Lower leg skin (tissue), 4 donors: ENCODE results near the gene CISTR. TPM values are rescaled to one million over a fixed set of nuclear protein-coding genes. Genes with fewer than 3 reads are reported as not detected.

Source experiments
- DNase-seq, 2 donors: peaks; one replicate each; pipeline ENCODE4 v3.0.0-alpha.2; 2019; ENCODE audit warnings: low spot score in 2 of 2
- H3K4me3 ChIP-seq: fragments of 200-600 bp; sonication (generic); 2 replicates; pipeline ENCODE4 v1.5.1; 2017; ENCODE audit warnings: mild to moderate bottlenecking, low read depth; ENCODE audit not compliant: poor library complexity, severe bottlenecking
- CTCF ChIP-seq, 3 donors: fragments of 450-650 bp; IDR thresholded peaks; one replicate each; pipeline ENCODE4 v1.5.1; 2016; ENCODE audit warnings: antibody characterized with exemption in 3 of 3, mild to moderate bottlenecking in 3 of 3, moderate library complexity in 2 of 3
- POLR2A ChIP-seq, 2 donors: fragments of 450-650 bp; IDR thresholded peaks; one replicate each; pipeline ENCODE4 v1.6.1; 2016 to 2017; ENCODE audit warnings: antibody characterized with exemption in 2 of 2, mild to moderate bottlenecking in 1 of 2, moderate library complexity in 1 of 2
- WGBS, 2 donors: methylation state at CpG; one replicate each; pipeline ENCODE4 v1.1.5; 2018; 5-methylcytosine and 5-hydroxymethylcytosine counted together
- intact Hi-C: fragments of 100-400 bp; cut with DNase I; formaldehyde crosslinking; loops from one replicate; pipeline ENCODE4 v1.15.0; 2023; ENCODE audit warnings: low total_unique reads
- total RNA-seq, 4 donors: library from RNA; depleted of rRNA; stranded (reverse); fragments of >200 nt; gene quantifications; one replicate each; pipeline ENCODE4 v1.1.0, GENCODE V29; 2016

CISTR gene
- total RNA-seq, 4 donors from 2014 or later, result not detected

GRCh38 chr12:53756300-53757100 lies 4.7 kb upstream of the CISTR start:
- no peak overlapping the region for H3K4me3 ChIP-seq
- TF ChIP-seq POLR2A (IDR thresholded peaks at IDR 0.05) (no peak), CTCF (IDR thresholded peaks at IDR 0.05) (no peak)
- intact Hi-C loops, result no loop called here
- WGBS, 2 donors, result 83 to 84% methylated on average over 5 of the region's 5 CpGs
- no peak for DNase-seq

GRCh38 chr12:53755893-53756292 lies 4.1 kb upstream of the CISTR start:
- WGBS, 2 donors, result 81 to 83% methylated on average over 3 of the region's 3 CpGs
- no peak for TF ChIP-seq CTCF (IDR thresholded peaks at IDR 0.05)
- no peak for TF ChIP-seq POLR2A (IDR thresholded peaks at IDR 0.05)
- DNase-seq, result no peak
- intact Hi-C loops, result no loop called here
- H3K4me3 ChIP-seq, result no peak overlapping the region

- DNase-seq, result no peak
- H3K4me3 ChIP-seq, result no peak overlapping the region
- intact Hi-C loops, result no loop called here
- TF ChIP-seq CTCF (IDR thresholded peaks at IDR 0.05) (no peak), POLR2A (IDR thresholded peaks at IDR 0.05) (no peak)
- WGBS, 2 donors, result 80 to 90% methylated on average over 4 of the region's 4 CpGs
Measured at GRCh38 chr12:53755451-53755891, 3.7 kb upstream of the CISTR start.

- intact Hi-C loops, result no loop called here
- TF ChIP-seq POLR2A (IDR thresholded peaks at IDR 0.05), result no peak
- no peak for TF ChIP-seq CTCF (IDR thresholded peaks at IDR 0.05)
- no peak for DNase-seq
- WGBS, 2 donors, result 12 to 20% methylated on average over 4 of the region's 4 CpGs
- no peak overlapping the region for H3K4me3 ChIP-seq
Measured at GRCh38 chr12:53754633-53755264, 3.0 kb upstream of the CISTR start.

GRCh38 chr12:53754188-53754585 lies 2.4 kb upstream of the CISTR start:
- no peak overlapping the region for H3K4me3 ChIP-seq
- 37 to 50% methylated on average over 7 of the region's 7 CpGs for WGBS, 2 donors

More at GRCh38 chr12:53754188-53754585, 2.4 kb upstream of the CISTR start:
- TF ChIP-seq CTCF (IDR thresholded peaks at IDR 0.05) (no peak), POLR2A (IDR thresholded peaks at IDR 0.05) (no peak)
- DNase-seq, result no peak
- intact Hi-C loops, result no loop called here
